ENCODE results near the gene HPS3.

Gene HPS3

GRCh38 chr3:149151843-149152242 is 22.4 kb downstream of the HPS3 start:
- CTCF ChIA-PET: no interaction called here
- H3K36me3 ChIP-seq (ENCODE audit: control insufficient read depth in 2 of 2, insufficient read depth in 1 of 2, low read length in 2 of 2): peaks cover 0 to 43% of the 10 kb centered on the region in 2 experiments; a peak in 2 of 3 replicates
- no peak overlapping the region for H3K4me3 ChIP-seq (ENCODE audit: low read depth, low read length)

GRCh38 chr3:149152420-149152819 is 23.0 kb downstream of the HPS3 start:
- Histone ChIP-seq H3K9me3 (ENCODE audit: control insufficient read depth, insufficient read depth, low read depth, low read length) (no peaks in the 10 kb centered on the region), H3K4me1 (ENCODE audit: control insufficient read depth, insufficient read depth, low read length) (no peaks in the 10 kb centered on the region), H3K27ac (ENCODE audit: extremely low read depth, low read depth, low read length) (no peak overlapping the region), H3K36me3 (ENCODE audit: control insufficient read depth in 2 of 2, insufficient read depth in 1 of 2, low read length in 2 of 2) (peaks cover 0 to 41% of the 10 kb centered on the region in 2 experiments; a peak in 2 of 3 replicates), H3K4me3 (ENCODE audit: low read depth, low read length) (no peak overlapping the region)
- ChIA-PET CTCF (no interaction called here), POLR2A (no interaction called here)
- TF ChIP-seq ZNF585B (tag by site-specific recombination; IDR thresholded peaks at IDR 0.05) (no peak), ZNF521 (tag by site-specific recombination; IDR thresholded peaks at IDR 0.05) (no peak), ZNF518A (tag by site-specific recombination; conservative IDR thresholded peaks at IDR 0.05; ENCODE audit: low read depth) (no peak), ZNF114 (tag by site-specific recombination; IDR thresholded peaks at IDR 0.05) (no peak), ZNF426 (tag by site-specific recombination; IDR thresholded peaks at IDR 0.05) (no peak), HOXC10 (CRISPR knock-in tag; IDR thresholded peaks at IDR 0.05) (no peak), ZNF792 (tag by site-specific recombination; IDR thresholded peaks at IDR 0.05) (no peak), MYNN (tag by site-specific recombination; IDR thresholded peaks at IDR 0.05; ENCODE audit: borderline replicate concordance) (no peak), ZBTB26 (tag by site-specific recombination; optimal IDR thresholded peaks at IDR 0.05) (no peak), KLF1 (tag by site-specific recombination; IDR thresholded peaks at IDR 0.05) (no peak), PRDM6 (tag by site-specific recombination; IDR thresholded peaks at IDR 0.05) (no peak), ZNF600 (tag by site-specific recombination; IDR thresholded peaks at IDR 0.05) (no peak), ZNF302 (tag by site-specific recombination; IDR thresholded peaks at IDR 0.05; ENCODE audit: low read depth) (no peak), ZNF48 (tag by site-specific recombination; IDR thresholded peaks at IDR 0.05) (no peak)

More at GRCh38 chr3:149151843-149152242, 22.4 kb downstream of the HPS3 start:
- Histone ChIP-seq H3K9me3 (ENCODE audit: control insufficient read depth, insufficient read depth, low read depth, low read length) (no peaks in the 10 kb centered on the region), H3K4me1 (ENCODE audit: control insufficient read depth, insufficient read depth, low read length) (no peaks in the 10 kb centered on the region), H3K27ac (ENCODE audit: extremely low read depth, low read depth, low read length) (no peak overlapping the region)
- POLR2A ChIA-PET: no interaction called here
- TF ChIP-seq PRDM6 (tag by site-specific recombination; IDR thresholded peaks at IDR 0.05): peak; percentile 14; the same call in 1 of the 2 replicates
- TF ChIP-seq ZSCAN4 (tag by site-specific recombination; IDR thresholded peaks at IDR 0.05): no peak
- peak; percentile 32 for TF ChIP-seq ZIC2 (tag by site-specific recombination; IDR thresholded peaks at IDR 0.05)
